CD4-positive, alpha-beta T cell treated with Interleukin-4 for 1 hour (primary cell): ENCODE results near the gene IGSF9B.

ENCODE experiments used
- DNase-seq, 2 donors: peaks; one replicate each; pipeline ENCODE4 v3.0.0-alpha.2; 2020 to 2022

The IGSF9B gene

GRCh38 chr11:133984828-133985227 is 28.1 kb upstream of the IGSF9B start:
- DNase-seq, result no peak

- DNase-seq, result no peak
Measured at GRCh38 chr11:133983660-133984316, 27.0 kb upstream of the IGSF9B start.

GRCh38 chr11:133982876-133983275 is 26.1 kb upstream of the IGSF9B start:
- no peak for DNase-seq

GRCh38 chr11:133982151-133982550 is 25.4 kb upstream of the IGSF9B start:
- DNase-seq, result no peak

- no peak for DNase-seq
Measured at GRCh38 chr11:133981156-133981555, 24.4 kb upstream of the IGSF9B start.

GRCh38 chr11:133980665-133981064 is 23.9 kb upstream of the IGSF9B start:
- DNase-seq, result no peak

- DNase-seq, result no peak
Measured at GRCh38 chr11:133978794-133979193, 22.0 kb upstream of the IGSF9B start.

- no peak for DNase-seq
Measured at GRCh38 chr11:133977067-133977677, 20.4 kb upstream of the IGSF9B start.

- DNase-seq, result no peak
Measured at GRCh38 chr11:133975488-133975849, 18.7 kb upstream of the IGSF9B start.

GRCh38 chr11:133974836-133975487 is 18.2 kb upstream of the IGSF9B start:
- DNase-seq, result no peak

- no peak for DNase-seq
Measured at GRCh38 chr11:133971881-133972280, 15.1 kb upstream of the IGSF9B start.

GRCh38 chr11:133969112-133969511 is 12.3 kb upstream of the IGSF9B start:
- DNase-seq, result no peak

- DNase-seq, result no peak
Measured at GRCh38 chr11:133968300-133968699, 11.5 kb upstream of the IGSF9B start.

GRCh38 chr11:133967599-133968238 is 11.0 kb upstream of the IGSF9B start:
- no peak for DNase-seq

GRCh38 chr11:133966921-133967598 is 10.3 kb upstream of the IGSF9B start:
- peak; percentile 53 to 65 for DNase-seq

GRCh38 chr11:133966172-133966651 is 9.4 kb upstream of the IGSF9B start:
- no peak for DNase-seq

GRCh38 chr11:133965031-133965601 is 8.3 kb upstream of the IGSF9B start:
- DNase-seq, result no peak

GRCh38 chr11:133964356-133964755 is 7.6 kb upstream of the IGSF9B start:
- DNase-seq, result no peak

GRCh38 chr11:133961890-133962289 is 5.1 kb upstream of the IGSF9B start:
- no peak for DNase-seq

GRCh38 chr11:133957900-133958299 is 1.1 kb upstream of the IGSF9B start:
- no peak for DNase-seq

- DNase-seq, result no peak
Measured at GRCh38 chr11:133955945-133956421, 785 bp downstream of the IGSF9B start.

- DNase-seq, result peak; percentile 26 to 34
Measured at GRCh38 chr11:133955081-133955891, 1.5 kb downstream of the IGSF9B start.
